HG03354 (cell line): Measurements from ENCODE around the gene ST8SIA5.

Source experiments
- ATAC-seq: cut with Tn5 transposase; IDR thresholded peaks from one replicate; pipeline ENCODE4 v1.9.1; 2021; ENCODE audit warnings: mild to moderate bottlenecking; ENCODE audit not compliant: unreplicated experiment, poor library complexity, severe bottlenecking

ST8SIA5 gene

GRCh38 chr18:46716827-46717226 lies 40.0 kb downstream of the ST8SIA5 start:
- ATAC-seq, result no peak

- no peak for ATAC-seq
Measured at GRCh38 chr18:46716336-46716735, 40.5 kb downstream of the ST8SIA5 start.

GRCh38 chr18:46715062-46715461 lies 41.8 kb downstream of the ST8SIA5 start:
- ATAC-seq, result no peak

- no peak for ATAC-seq
Measured at GRCh38 chr18:46712406-46712805, 44.4 kb downstream of the ST8SIA5 start.

GRCh38 chr18:46711444-46711863 lies 45.4 kb downstream of the ST8SIA5 start:
- ATAC-seq, result peak; percentile 87

- ATAC-seq, result no peak
Measured at GRCh38 chr18:46706968-46707367, 49.9 kb downstream of the ST8SIA5 start.

GRCh38 chr18:46705521-46705920 lies 51.3 kb downstream of the ST8SIA5 start:
- no peak for ATAC-seq

- ATAC-seq, result no peak
Measured at GRCh38 chr18:46704816-46705215, 52.0 kb downstream of the ST8SIA5 start.

- ATAC-seq, result no peak
Measured at GRCh38 chr18:46704189-46704588, 52.7 kb downstream of the ST8SIA5 start.

GRCh38 chr18:46702471-46702870 lies 54.4 kb downstream of the ST8SIA5 start:
- no peak for ATAC-seq

GRCh38 chr18:46700066-46700824 lies 56.6 kb downstream of the ST8SIA5 start:
- no peak for ATAC-seq

GRCh38 chr18:46696702-46697101 lies 60.2 kb downstream of the ST8SIA5 start:
- ATAC-seq, result no peak

GRCh38 chr18:46696268-46696667 lies 60.6 kb downstream of the ST8SIA5 start:
- ATAC-seq, result no peak

- ATAC-seq, result no peak
Measured at GRCh38 chr18:46693996-46694395, 62.9 kb downstream of the ST8SIA5 start.

GRCh38 chr18:46688853-46689525 lies 67.9 kb downstream of the ST8SIA5 start:
- ATAC-seq, result no peak

- no peak for ATAC-seq
Measured at GRCh38 chr18:46686186-46686585, 70.7 kb downstream of the ST8SIA5 start.

GRCh38 chr18:46683252-46683651 lies 73.6 kb downstream of the ST8SIA5 start:
- ATAC-seq, result no peak

GRCh38 chr18:46680784-46681695 lies 75.8 kb downstream of the ST8SIA5 start:
- no peak for ATAC-seq

GRCh38 chr18:46679846-46680598 lies 76.8 kb downstream of the ST8SIA5 start:
- ATAC-seq, result no peak
